Skin epidermis (tissue), 12 donors: Measurements from ENCODE around the gene COL27A1.

Experiments
- H3K27ac ChIP-seq, 21 experiments: fragments of 200-600 bp; sonication (generic) in 11 of 21; one replicate each; pipeline ENCODE4 v1.5.0; 2020; ENCODE audit warnings: mild to moderate bottlenecking in 3 of 21, inconsistent platforms in 2 of 21, moderate library complexity in 2 of 21
- H3K4me3 ChIP-seq, 7 experiments: fragments of 200-600 bp; sonication (generic) in 2 of 7; one replicate each; pipeline ENCODE4 v1.5.0; 2020; ENCODE audit warnings: inconsistent platforms in 2 of 7, mild to moderate bottlenecking in 2 of 7, moderate library complexity in 1 of 7

The COL27A1 gene

GRCh38 chr9:114155263-114155994 lies at the start of gene COL27A1:
COL27A1 (plus strand) TSS chr9:114155537; CDS start chr9:114155951, 414 bp downstream.
- Histone ChIP-seq H3K27ac (peak within 1 kb of the TSS; percentile 70 to 93 (median 83)), H3K4me3 (peak within 1 kb of the TSS; percentile 41 to 65 (median 57))

GRCh38 chr9:114107286-114108001 lies 47.9 kb upstream of the COL27A1 start:
- Histone ChIP-seq H3K4me3 (no peak overlapping the region), H3K27ac (no peak overlapping the region)

- H3K4me3 ChIP-seq, result no peak overlapping the region
- H3K27ac ChIP-seq, result no peak overlapping the region
Measured at GRCh38 chr9:114108016-114108833, 47.1 kb upstream of the COL27A1 start.

- Histone ChIP-seq H3K27ac (no peak overlapping the region), H3K4me3 (no peak overlapping the region)
Measured at GRCh38 chr9:114109124-114109523, 46.2 kb upstream of the COL27A1 start.

GRCh38 chr9:114110180-114110579 lies 45.2 kb upstream of the COL27A1 start:
- H3K4me3 ChIP-seq, result no peak overlapping the region
- no peak overlapping the region for H3K27ac ChIP-seq

- Histone ChIP-seq H3K4me3 (no peak overlapping the region), H3K27ac (peak overlapping the region in 2 of 21 experiments; percentile 3 to 41)
Measured at GRCh38 chr9:114112325-114112724, 43.0 kb upstream of the COL27A1 start.

- H3K4me3 ChIP-seq, result no peak overlapping the region
- H3K27ac ChIP-seq, result peak overlapping the region in 2 of 21 experiments; percentile 3 to 41
Measured at GRCh38 chr9:114112778-114113584, 42.4 kb upstream of the COL27A1 start.

GRCh38 chr9:114114364-114114763 lies 41.0 kb upstream of the COL27A1 start:
- H3K4me3 ChIP-seq, result no peak overlapping the region
- H3K27ac ChIP-seq, result no peak overlapping the region

- Histone ChIP-seq H3K4me3 (no peak overlapping the region), H3K27ac (no peak overlapping the region)
Measured at GRCh38 chr9:114115654-114116125, 39.6 kb upstream of the COL27A1 start.

GRCh38 chr9:114116126-114116747 lies 39.1 kb upstream of the COL27A1 start:
- no peak overlapping the region for H3K4me3 ChIP-seq
- H3K27ac ChIP-seq, result no peak overlapping the region

- Histone ChIP-seq H3K27ac (no peak overlapping the region), H3K4me3 (no peak overlapping the region)
Measured at GRCh38 chr9:114117614-114117995, 37.7 kb upstream of the COL27A1 start.

GRCh38 chr9:114117996-114118830 lies 37.1 kb upstream of the COL27A1 start:
- H3K27ac ChIP-seq, result peak overlapping the region in 1 of 21 experiments; percentile 16
- no peak overlapping the region for H3K4me3 ChIP-seq

- no peak overlapping the region for H3K4me3 ChIP-seq
- H3K27ac ChIP-seq, result no peak overlapping the region
Measured at GRCh38 chr9:114119242-114120191, 35.8 kb upstream of the COL27A1 start.

GRCh38 chr9:114120192-114121014 lies 34.9 kb upstream of the COL27A1 start:
- Histone ChIP-seq H3K4me3 (no peak overlapping the region), H3K27ac (no peak overlapping the region)

- Histone ChIP-seq H3K4me3 (no peak overlapping the region), H3K27ac (no peak overlapping the region)
Measured at GRCh38 chr9:114121227-114122135, 33.9 kb upstream of the COL27A1 start.
